Cardiac septum (tissue), 1 donor: ENCODE data around the gene ZSCAN5B. TPM values are rescaled to one million over a fixed set of nuclear protein-coding genes. Genes with fewer than 3 reads are reported as not detected.
"Not testable (repeated sequence)": the region's sequence is repeated elsewhere in the genome, so short reads cannot be mapped to it uniquely, and the experiment has no call there.

Experiments used
- DNase-seq: peaks from one replicate; pipeline ENCODE4 v3.0.0-alpha.2; 2020; ENCODE audit warnings: low spot score
- intact Hi-C: fragments of 100-400 bp; cut with DNase I; formaldehyde crosslinking; loops from one replicate; pipeline ENCODE4 v1.14.0; 2022
- total RNA-seq: library from RNA; stranded (reverse); fragmentation: NEBNext Ultra II Directional; extraction: Animal tissue kit (Norgen Biotek cat#: 25700); gene quantifications from one replicate; pipeline ENCODE4 v1.2.1, GENCODE V29; 2021
- donor health status: DM: no; HTN: no; CAD: no.

Gene ZSCAN5B
- total RNA-seq, 1 donor from 2014 or later, result not detected

DNA sequence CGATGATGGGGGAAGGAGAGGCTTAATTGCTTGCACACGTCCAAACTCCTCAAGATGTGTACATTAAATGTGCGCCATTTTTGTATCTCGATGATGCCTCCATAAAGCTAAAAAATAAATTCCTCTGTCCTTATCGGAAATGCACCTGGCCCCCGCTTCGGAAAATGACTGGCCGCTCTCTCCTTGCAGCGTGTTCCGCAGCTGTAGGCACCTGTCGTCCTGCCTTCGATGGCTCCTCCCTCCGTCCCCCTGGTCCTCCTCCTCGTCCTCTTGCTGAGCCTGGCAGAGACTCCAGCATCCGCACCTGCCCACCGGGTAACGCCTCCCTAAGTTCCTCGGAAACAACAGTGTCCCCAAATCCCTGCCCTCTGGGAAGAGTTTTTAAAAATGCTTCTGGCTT lies 20.7 kb downstream of the ZSCAN5B start:
- DNase-seq, result no peak
- intact Hi-C loops, result no loop called here

- intact Hi-C loops, DNase-seq: not testable (repeated sequence)
Observed at GRCh38 chr19:56176310-56176709, 21.3 kb downstream of the ZSCAN5B start.

DNA sequence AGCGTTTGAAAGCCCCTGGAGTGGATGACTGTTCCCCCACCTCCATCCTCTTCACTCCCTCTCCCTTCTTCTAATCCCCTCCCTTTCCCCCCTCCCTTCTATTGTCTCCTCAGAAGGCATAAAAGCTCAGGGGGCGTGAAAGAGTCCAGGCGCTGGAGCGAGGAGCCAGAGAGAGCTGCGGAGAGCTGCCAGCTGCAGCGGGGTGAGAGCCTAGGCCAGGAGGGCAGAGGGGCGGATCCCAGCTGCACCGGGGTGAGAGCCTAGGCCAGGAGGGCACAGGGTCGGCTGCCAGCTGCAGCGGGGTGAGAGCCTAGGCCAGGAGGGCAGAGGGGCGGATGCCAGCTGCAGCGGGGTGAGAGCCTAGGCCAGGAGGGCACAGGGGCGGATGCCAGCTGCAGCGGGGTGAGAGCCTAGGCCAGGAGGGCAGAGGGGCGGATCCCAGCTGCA lies 21.7 kb downstream of the ZSCAN5B start, which contains the start of gene GALP:
GALP (plus strand) TSS at position 148 of the 447 bp plus-strand sequence. CDS start 1,101 bp downstream, outside the sequence.
- intact Hi-C loops, DNase-seq: not testable (repeated sequence)

DNA sequence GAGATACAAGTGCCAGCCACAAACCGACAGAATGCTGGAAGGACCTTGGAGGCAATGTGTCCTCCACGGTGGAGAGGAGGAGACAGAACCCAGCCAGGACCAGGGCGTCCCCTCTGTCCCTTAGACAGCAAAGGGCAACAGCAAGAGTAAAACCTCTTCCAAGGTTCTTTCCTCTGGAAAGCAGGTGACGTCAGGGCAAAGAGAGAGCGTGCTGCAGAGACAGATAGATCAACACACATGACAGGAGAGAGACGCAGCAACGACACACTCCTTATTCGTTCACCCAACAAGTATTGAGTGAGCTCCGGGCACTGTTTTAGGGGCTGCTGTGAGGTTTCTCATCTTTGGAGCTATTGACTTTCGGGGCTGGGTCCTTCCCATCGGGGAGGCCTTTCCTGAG lies 23.0 kb downstream of the ZSCAN5B start:
- intact Hi-C loops, result no loop called here
- DNase-seq, result no peak

DNA sequence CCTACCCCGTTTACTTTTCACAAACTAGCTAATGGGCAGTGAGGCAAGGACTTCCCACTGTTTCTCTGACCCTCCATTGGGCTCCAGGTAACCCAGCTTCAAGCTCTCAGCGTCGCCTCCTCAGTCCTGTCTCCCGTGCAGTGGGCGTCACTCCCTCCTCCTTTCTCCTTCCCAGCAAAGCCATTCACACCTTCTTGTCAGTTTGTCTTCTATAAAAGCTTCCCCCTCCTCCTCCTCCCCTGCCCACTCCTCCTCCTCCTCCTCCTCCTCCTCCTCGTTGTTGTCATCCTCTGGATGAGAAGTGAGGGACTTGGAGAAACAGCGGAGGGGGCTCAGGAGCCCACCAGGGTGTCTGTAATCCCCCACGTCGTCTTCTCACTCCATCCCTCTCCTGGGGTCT lies 23.5 kb downstream of the ZSCAN5B start:
- DNase-seq, result no peak
- intact Hi-C loops, result no loop called here

DNA sequence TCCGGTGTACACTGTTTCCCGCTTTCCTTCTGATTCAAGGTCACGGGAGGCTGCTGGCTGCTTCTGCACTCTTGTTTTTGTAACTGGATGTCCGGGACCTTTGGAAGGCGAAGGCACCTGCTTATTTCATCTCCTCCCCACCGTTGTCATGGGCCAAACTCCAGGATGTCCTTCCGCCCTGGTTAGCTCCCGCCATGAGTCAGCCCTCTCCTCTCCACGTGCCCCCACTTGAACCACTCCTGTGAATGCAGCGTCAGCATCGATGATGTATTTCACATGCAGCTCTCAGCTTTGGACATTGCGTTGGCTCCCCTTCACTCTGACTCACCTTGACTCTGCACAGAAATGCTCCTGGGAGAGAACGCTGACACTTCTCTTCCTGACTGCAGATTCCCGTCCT lies 27.3 kb downstream of the ZSCAN5B start:
- intact Hi-C loops, result no loop called here
- no peak for DNase-seq

- no peak for DNase-seq
- intact Hi-C loops, result no loop called here
Observed at GRCh38 chr19:56167064-56167578, 30.5 kb downstream of the ZSCAN5B start.

DNA sequence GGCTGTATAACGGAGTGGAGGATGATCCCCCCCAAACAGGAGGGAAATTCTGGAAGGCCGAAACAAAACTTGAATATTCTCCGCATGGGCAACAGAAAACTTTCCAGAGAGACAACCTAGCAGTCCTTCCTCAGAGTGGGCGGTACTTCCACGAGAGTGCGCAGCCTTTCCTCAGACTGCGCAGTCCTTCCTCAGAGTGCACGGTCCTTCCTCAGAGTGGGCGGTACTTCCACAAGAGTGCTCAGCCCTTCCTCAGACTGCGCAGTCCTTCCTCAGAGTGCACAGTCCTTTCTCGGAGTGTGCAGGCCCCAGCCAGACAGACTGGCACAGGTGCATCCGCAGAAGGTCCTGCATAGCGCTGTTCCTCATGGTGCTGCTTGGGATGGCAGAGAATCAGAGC lies 34.5 kb downstream of the ZSCAN5B start:
- no peak for DNase-seq
- intact Hi-C loops, result no loop called here

DNA sequence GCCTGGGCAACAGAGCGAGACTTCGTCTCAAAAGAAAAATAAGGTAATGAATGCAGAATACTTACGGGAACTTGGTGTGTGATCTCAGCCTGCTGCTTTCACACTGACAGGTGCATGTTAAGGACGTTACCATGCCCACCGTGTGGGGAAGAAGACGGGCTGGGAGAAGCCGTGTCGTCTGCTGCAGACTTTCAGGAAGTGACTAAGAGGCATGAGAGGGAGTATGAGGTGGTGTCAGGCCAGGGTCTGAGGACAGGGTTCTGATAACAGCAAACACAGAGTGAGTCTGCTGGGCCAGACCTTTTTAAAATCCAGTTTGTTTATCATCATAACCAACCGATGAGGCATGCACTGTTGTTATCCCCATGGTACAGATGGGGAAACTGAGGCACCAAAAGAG lies 35.3 kb downstream of the ZSCAN5B start:
- DNase-seq, result no peak

GRCh38 chr19:56161534-56161933 lies 36.0 kb downstream of the ZSCAN5B start:
- DNase-seq, result no peak
- intact Hi-C loops, result no loop called here

More for the DNA sequence above, 35.3 kb downstream of the ZSCAN5B start:
- intact Hi-C loops, result no loop called here

DNA sequence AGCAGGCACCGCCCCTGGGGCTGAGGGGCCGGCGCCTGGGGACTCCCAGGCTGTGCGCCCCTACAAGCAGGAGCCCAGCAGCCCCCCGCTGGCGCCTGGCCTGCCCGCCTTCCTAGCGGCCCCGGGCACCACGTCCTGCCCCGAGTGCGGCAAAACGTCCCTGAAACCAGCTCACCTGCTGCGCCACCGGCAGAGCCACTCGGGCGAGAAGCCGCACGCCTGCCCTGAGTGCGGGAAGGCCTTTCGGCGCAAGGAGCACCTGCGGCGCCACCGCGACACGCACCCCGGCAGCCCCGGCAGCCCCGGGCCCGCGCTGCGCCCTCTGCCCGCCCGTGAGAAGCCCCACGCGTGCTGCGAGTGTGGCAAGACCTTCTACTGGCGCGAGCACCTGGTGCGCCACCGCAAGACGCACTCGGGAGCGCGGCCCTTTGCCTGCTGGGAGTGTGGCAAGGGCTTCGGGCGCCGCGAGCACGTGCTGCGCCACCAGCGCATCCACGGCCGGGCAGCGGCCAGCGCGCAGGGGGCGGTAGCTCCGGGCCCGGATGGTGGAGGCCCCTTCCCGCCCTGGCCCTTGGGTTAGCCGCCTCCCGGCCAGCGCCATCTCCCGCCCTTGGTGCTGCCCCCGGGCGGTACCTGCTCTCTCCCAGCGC lies 37.8 kb downstream of the ZSCAN5B start:
- DNase-seq, result no peak
- intact Hi-C loops, result no loop called here

GRCh38 chr19:56159009-56159559 lies 38.5 kb downstream of the ZSCAN5B start:
- no peak for DNase-seq
- intact Hi-C loops, result no loop called here

DNA sequence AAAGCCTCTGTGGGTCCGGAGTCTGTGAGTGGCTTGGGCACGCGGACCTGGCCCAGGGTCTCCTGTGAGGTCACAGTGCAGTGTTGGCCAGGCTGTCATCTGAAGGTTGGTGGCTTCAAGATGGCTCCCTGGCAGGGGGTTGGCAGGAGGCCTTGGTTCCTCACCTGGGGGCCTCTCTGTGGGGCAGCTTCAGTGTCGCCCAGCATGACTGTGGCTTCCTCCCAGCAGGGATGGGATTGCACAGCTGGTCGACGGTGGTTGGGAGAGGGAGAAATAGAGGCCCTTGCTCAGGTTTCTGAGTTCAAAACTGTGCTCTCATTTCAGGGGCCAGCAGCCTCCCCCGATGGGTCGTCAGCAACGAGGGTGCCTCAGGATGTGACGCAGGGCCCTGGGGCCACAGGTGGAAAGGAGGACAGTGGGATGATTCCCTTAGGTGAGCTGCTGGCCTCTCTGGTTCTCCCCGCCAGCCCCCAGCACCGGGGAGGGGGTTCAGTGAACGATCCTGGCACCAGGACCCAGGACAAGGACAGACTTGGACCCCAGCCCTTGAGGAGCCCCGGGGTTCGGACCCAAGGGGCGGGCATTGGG lies 39.3 kb downstream of the ZSCAN5B start:
- intact Hi-C loops, result no loop called here
- no peak for DNase-seq

DNA sequence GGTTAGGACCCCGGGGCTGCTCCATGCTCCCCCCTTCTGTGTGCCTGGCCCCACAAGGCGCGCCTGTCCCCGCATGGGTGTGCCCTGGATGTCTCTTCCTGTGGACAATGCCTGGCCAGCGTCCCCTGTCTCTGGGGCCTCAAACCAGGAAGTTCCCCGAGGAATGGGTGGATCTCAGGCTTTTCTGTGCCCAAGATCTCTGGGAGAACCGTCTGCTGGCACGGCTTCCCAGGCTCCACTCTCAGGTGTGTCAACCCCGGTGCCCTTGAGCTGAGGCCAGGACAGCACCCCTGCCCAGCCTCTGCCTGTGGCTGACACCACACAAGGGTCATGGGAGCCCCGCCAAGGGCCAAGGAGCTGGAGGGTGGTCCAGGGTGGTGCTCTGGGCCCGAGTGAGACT lies 40.8 kb downstream of the ZSCAN5B start:
- no peak for DNase-seq
- intact Hi-C loops, result no loop called here

DNA sequence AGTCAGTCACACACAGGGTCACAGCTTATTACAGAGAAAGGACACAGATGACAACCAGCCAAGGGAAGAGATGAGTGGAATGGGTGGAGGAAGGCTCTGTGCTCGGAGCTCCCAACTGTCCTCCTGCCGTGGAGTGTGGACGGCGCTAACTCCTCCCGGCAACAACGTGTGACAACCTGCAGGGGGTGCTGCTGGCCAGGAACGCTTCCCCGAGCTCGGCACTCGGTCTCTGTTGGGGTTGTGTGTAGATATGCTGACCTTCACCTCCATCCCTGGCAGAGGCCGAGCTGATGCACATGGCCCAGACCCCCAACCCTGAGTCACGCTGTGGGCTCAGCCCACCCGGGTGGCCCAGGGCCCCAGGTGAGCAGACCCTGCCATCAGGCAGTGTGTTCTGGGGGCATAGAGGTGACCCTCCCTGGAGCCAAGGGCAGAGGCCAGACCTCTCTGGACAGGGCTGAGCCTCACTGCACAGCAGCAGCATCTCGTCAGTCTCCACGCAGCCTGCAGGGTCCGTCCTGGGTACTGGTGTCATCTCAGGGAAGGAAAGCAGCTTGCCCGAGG lies 42.4 kb downstream of the ZSCAN5B start:
- intact Hi-C loops, result no loop called here
- no peak for DNase-seq

DNA sequence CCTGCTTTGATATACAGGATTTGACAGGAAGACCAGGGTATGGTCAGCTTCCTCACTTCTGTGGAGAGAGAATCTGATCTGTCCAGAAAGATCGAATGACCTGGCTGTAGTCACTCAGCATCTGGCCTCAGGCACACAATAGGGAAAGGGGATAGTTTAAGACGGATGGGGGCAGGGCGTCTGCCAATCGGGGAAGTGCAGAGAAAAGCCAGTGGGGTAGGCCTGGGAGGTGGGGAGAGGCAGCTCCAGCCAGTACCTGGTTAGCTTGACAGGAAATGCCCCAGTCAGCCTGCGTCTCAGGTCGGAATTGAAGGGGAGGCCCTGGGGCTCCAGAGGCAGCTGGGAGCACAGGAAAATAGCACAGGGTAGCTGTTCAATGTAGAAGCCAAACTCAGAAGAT lies 44.1 kb downstream of the ZSCAN5B start:
- intact Hi-C loops, result no loop called here

DNA sequence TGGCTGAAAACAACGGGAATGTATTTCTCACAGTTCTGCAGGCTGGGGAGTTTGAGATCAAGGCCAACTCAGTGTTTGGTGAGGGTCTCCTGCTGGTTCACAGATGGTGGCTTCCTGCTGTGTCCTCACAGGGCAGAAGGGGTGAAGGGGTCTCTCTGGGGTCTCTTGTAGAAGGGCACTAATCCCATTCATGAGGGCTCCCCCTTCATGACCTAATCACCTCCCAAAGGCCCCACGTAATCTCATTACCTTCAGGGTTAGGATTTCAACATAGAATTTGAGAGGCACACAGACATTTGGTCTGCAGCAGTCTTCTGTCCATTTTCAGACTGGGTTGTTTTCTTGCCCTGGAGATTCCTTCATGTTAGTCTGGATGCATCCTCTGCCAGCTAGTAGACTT lies 44.9 kb downstream of the ZSCAN5B start:
- DNase-seq, result no peak
- intact Hi-C loops, result no loop called here

More for the DNA sequence above, 44.1 kb downstream of the ZSCAN5B start:
- no peak for DNase-seq

- intact Hi-C loops, result no loop called here
Observed at GRCh38 chr19:56150358-56150757, 47.2 kb downstream of the ZSCAN5B start.

DNA sequence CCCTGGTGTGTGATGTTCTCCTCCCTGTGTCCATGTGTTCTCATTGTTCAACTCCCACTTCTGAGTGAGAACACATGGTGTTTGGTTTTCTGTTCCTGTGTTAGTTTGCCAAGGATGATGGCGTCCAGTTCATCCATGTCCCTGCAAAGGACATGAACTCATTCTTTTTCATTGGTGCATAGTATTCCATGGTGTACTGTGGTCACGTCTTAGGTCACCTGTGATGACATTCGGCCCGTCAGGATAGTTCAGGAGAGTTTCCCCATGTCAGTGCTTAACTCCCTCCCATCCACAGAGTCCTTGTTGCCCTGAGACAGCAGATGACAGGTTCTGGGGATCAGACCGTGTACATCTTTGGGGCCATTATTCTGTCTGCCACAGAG lies 47.9 kb downstream of the ZSCAN5B start:
- DNase-seq, result no peak
- intact Hi-C loops, result loop anchor here (10.0 kb wide), 1 partner anchor 165 kb away; the partner anchor contains the start of gene ZSCAN5A

More at GRCh38 chr19:56150358-56150757, 47.2 kb downstream of the ZSCAN5B start:
- no peak for DNase-seq

- DNase-seq, result not testable (repeated sequence)
- intact Hi-C loops, result loop anchor here (10.0 kb wide), 1 partner anchor 166 kb away; the partner anchor contains the start of gene ZSCAN5A
Observed at GRCh38 chr19:56148955-56149655, 48.5 kb downstream of the ZSCAN5B start.
